ENCODE results near the gene PBX1. TPM values are rescaled to one million over a fixed set of nuclear protein-coding genes. Genes with fewer than 3 reads are reported as not detected.
A peak's percentile ranks its signal among the peaks of the same experiment; 100 is the strongest.

PBX1 gene
- total RNA-seq, 2 donors from 2014 or later = 50.5 to 53.1 TPM

DNA sequence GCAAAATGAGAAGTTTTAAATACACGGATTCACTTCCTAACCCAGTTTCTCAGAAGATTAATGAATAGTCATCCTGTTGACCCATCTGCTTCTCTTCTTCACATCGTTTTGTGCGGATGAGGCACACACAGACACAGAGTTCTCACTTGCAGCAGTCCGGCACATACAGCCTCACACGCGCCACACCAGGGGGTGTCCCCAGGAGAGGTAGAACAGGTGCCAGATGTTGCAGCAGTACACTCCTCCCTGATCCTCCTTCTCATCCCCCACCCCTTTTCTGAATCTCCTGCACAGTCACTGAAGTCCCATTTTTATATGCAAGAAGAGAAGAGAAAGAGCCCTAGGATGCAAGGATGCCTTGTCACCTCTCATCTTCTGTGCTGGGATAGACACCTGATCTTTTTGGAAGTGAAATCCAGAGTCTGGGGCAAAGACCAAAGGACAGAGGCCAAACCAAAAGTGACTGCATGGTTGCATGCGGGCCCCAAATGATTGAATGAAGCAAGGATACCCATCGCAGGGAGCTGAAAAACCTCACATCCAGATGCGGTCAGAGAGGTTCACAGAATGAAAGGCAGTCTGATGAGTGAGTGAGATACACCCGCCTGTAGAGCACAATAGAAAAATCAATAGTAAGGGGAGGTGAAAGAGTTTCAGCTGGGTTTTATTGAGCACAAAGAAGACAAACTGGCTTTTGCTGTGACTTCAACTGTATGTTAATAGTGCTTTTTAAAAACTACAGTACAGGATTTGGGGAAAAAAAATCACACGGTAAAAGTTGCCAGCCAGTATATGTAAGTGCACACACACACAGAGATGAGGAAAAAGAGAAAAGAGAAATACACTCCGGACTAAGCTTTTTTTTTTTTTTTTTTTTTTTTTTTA, 28.9 kb downstream of the PBX1 start:
- peaks cover 5 to 69% of the 10 kb centered on the region in 2 donors for H3K4me1 ChIP-seq (ENCODE audit: control insufficient read depth in 1 of 2, low read depth in 2 of 2)
- no peaks in the 10 kb centered on the region for H3K27me3 ChIP-seq (replicated peaks; ENCODE audit: insufficient read depth)
- ATAC-seq (ENCODE audit: insufficient number of reproducible peaks, low FRiP score, low read depth) = no peak
- peak overlapping the region; percentile 84 to 86 for H3K27ac ChIP-seq
- TF ChIP-seq CTCF (IDR thresholded peaks at IDR 0.05) = no peak
- no peaks in the 10 kb centered on the region for H3K9me3 ChIP-seq
- DNase-seq (ENCODE audit: low spot score) = no peak
- no peaks in the 10 kb centered on the region for H3K36me3 ChIP-seq
- peak overlapping the region; percentile 68 for H3K4me3 ChIP-seq

DNA sequence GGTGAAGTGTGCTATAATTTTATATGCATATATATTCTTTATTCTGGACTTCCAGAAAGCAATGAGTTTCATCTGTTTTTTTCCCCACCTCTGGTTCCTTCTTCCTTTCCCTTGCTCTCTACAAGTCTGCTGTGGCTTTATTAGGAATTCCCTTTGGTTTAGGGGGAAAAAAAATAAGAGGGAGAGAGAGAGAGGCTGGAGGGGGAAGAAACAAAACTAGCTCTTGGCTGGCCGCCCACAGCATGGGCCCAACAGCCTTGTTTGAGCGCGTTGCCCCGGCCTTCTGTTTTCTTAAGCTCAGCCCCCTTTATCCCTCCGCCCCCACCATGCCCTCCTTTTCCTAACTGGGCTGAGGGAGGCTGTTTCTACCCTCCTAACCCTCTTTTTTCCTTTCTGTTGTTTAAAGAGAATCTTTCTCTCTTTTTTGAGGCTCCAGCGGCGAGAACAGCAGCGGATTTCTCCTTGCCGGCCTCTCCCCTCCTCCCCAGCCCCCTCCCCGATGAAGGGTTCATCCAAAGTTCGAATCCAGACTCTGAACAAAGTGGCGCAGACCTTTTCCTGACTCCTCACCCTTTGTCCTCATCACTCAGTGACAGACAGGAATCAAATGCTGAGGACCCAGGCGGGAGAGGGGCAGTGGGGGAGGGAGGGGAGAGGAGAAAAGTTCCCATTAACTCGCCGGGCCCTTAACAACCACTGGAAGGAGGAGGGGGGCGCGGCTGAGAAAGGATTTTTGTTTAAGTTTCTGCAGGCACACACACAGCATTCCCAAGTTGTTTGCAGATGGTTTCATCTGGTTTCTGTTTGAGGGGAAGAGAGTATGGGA, 29.7 kb downstream of the PBX1 start:
- Histone ChIP-seq H3K27me3 (replicated peaks; ENCODE audit: insufficient read depth) (no peaks in the 10 kb centered on the region), H3K4me3 (peak overlapping the region; percentile 68), H3K9me3 (no peaks in the 10 kb centered on the region), H3K27ac (peak overlapping the region; percentile 84 to 86), H3K4me1 (ENCODE audit: control insufficient read depth in 1 of 2, low read depth in 2 of 2) (peaks cover 5 to 69% of the 10 kb centered on the region in 2 donors), H3K36me3 (no peaks in the 10 kb centered on the region)
- ATAC-seq (ENCODE audit: insufficient number of reproducible peaks, low FRiP score, low read depth) (no peak), DNase-seq (ENCODE audit: low spot score) (no peak)
- no peak for TF ChIP-seq CTCF (IDR thresholded peaks at IDR 0.05)

- Histone ChIP-seq H3K9me3 (no peaks in the 10 kb centered on the region), H3K4me3 (peak overlapping the region; percentile 68), H3K27me3 (replicated peaks; ENCODE audit: insufficient read depth) (no peaks in the 10 kb centered on the region), H3K4me1 (ENCODE audit: control insufficient read depth in 1 of 2, low read depth in 2 of 2) (peaks cover 5 to 69% of the 10 kb centered on the region in 2 donors), H3K27ac (peak overlapping the region; percentile 84 to 86), H3K36me3 (no peaks in the 10 kb centered on the region)
- DNase-seq (ENCODE audit: low spot score) (no peak), ATAC-seq (ENCODE audit: insufficient number of reproducible peaks, low FRiP score, low read depth) (no peak)
- no peak for TF ChIP-seq CTCF (IDR thresholded peaks at IDR 0.05)
These were observed 30.4 kb downstream of the PBX1 start for GRCh38 chr1:164589408-164589807.

GRCh38 chr1:164589961-164590507, 31.1 kb downstream of the PBX1 start:
- H3K9me3 ChIP-seq = no peaks in the 10 kb centered on the region
- H3K4me3 ChIP-seq = no peak overlapping the region
- ATAC-seq (ENCODE audit: insufficient number of reproducible peaks, low FRiP score, low read depth) (no peak), DNase-seq (ENCODE audit: low spot score) (no peak)
- no peaks in the 10 kb centered on the region for H3K27me3 ChIP-seq (replicated peaks; ENCODE audit: insufficient read depth)
- H3K4me1 ChIP-seq (ENCODE audit: control insufficient read depth in 1 of 2, low read depth in 2 of 2) = peaks cover 5 to 64% of the 10 kb centered on the region in 2 donors
- no peak overlapping the region for H3K27ac ChIP-seq
- no peak for TF ChIP-seq CTCF (IDR thresholded peaks at IDR 0.05)
- no peaks in the 10 kb centered on the region for H3K36me3 ChIP-seq

GRCh38 chr1:164590592-164590991, 31.6 kb downstream of the PBX1 start:
- no peaks in the 10 kb centered on the region for H3K36me3 ChIP-seq
- H3K9me3 ChIP-seq = no peaks in the 10 kb centered on the region
- H3K4me3 ChIP-seq = no peak overlapping the region
- DNase-seq (ENCODE audit: low spot score) = no peak
- H3K27ac ChIP-seq = no peak overlapping the region
- H3K4me1 ChIP-seq (ENCODE audit: control insufficient read depth in 1 of 2, low read depth in 2 of 2) = peaks cover 5 to 63% of the 10 kb centered on the region in 2 donors
- no peak for TF ChIP-seq CTCF (IDR thresholded peaks at IDR 0.05)
- no peaks in the 10 kb centered on the region for H3K27me3 ChIP-seq (replicated peaks; ENCODE audit: insufficient read depth)
- no peak for ATAC-seq (ENCODE audit: insufficient number of reproducible peaks, low FRiP score, low read depth)
